ENCODE measurements around the gene THEM5. TPM values are rescaled to one million over a fixed set of nuclear protein-coding genes. Genes with fewer than 3 reads are reported as not detected.

The THEM5 gene
- total RNA-seq, 1 donor from 2014 or later = not detected

GRCh38 chr1:151809985-151810556 lies 43.4 kb downstream of the THEM5 start:
- H3K27ac Mint-ChIP-seq (ENCODE audit: unreplicated experiment) = no peak overlapping the region
- no peaks in the 10 kb centered on the region for H3K4me1 Mint-ChIP-seq (ENCODE audit: unreplicated experiment)
- no peak for DNase-seq (ENCODE audit: extremely low spot score, unreplicated experiment)
- H3K4me3 Mint-ChIP-seq (ENCODE audit: unreplicated experiment) = no peak overlapping the region
- no peaks in the 10 kb centered on the region for H3K9me3 Mint-ChIP-seq (ENCODE audit: unreplicated experiment)
- no peaks in the 10 kb centered on the region for H3K36me3 Mint-ChIP-seq (ENCODE audit: unreplicated experiment)
- H3K27me3 Mint-ChIP-seq (ENCODE audit: unreplicated experiment) = peaks cover 45% of the 10 kb centered on the region
- TF ChIP-seq CTCF (IDR thresholded peaks at IDR 0.05) = no peak

- Mint-ChIP-seq H3K27me3 (ENCODE audit: unreplicated experiment) (peaks cover 52% of the 10 kb centered on the region), H3K27ac (ENCODE audit: unreplicated experiment) (no peak overlapping the region), H3K36me3 (ENCODE audit: unreplicated experiment) (no peaks in the 10 kb centered on the region), H3K4me1 (ENCODE audit: unreplicated experiment) (no peaks in the 10 kb centered on the region), H3K4me3 (ENCODE audit: unreplicated experiment) (no peak overlapping the region), H3K9me3 (ENCODE audit: unreplicated experiment) (no peaks in the 10 kb centered on the region)
- no peak for TF ChIP-seq CTCF (IDR thresholded peaks at IDR 0.05)
- DNase-seq (ENCODE audit: extremely low spot score, unreplicated experiment) = no peak
Measured at GRCh38 chr1:151809290-151809984, 44.1 kb downstream of the THEM5 start.

DNA sequence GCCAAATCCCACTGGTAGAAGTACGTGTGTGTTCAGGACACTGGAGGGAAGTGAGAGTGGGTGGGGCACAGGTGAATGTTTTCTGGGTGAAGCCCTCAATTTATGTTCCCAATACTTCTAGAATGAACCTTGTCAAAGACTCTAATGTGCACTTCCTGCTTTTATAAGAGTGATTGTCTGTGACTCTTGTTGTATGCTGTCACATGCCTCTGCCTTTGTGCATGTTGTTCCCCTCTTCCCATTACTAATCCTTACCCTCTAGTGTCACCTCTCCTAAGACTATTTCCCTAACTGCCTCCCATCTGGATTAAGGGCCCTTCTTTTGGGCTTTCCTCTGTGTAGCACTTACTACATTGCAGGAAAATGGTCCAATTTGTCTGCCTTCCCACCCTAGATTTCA lies 45.7 kb downstream of the THEM5 start:
- H3K27me3 Mint-ChIP-seq (ENCODE audit: unreplicated experiment) = peaks cover 66% of the 10 kb centered on the region
- no peaks in the 10 kb centered on the region for H3K9me3 Mint-ChIP-seq (ENCODE audit: unreplicated experiment)
- TF ChIP-seq CTCF (IDR thresholded peaks at IDR 0.05) = no peak
- H3K4me1 Mint-ChIP-seq (ENCODE audit: unreplicated experiment) = no peaks in the 10 kb centered on the region
- no peak for DNase-seq (ENCODE audit: extremely low spot score, unreplicated experiment)
- H3K4me3 Mint-ChIP-seq (ENCODE audit: unreplicated experiment) = no peak overlapping the region
- no peaks in the 10 kb centered on the region for H3K36me3 Mint-ChIP-seq (ENCODE audit: unreplicated experiment)
- H3K27ac Mint-ChIP-seq (ENCODE audit: unreplicated experiment) = no peak overlapping the region

- H3K9me3 Mint-ChIP-seq (ENCODE audit: unreplicated experiment) = no peaks in the 10 kb centered on the region
- H3K36me3 Mint-ChIP-seq (ENCODE audit: unreplicated experiment) = no peaks in the 10 kb centered on the region
- peak; percentile 80 for DNase-seq (ENCODE audit: extremely low spot score, unreplicated experiment)
- H3K27me3 Mint-ChIP-seq (ENCODE audit: unreplicated experiment) = peaks cover 65% of the 10 kb centered on the region
- no peak overlapping the region for H3K27ac Mint-ChIP-seq (ENCODE audit: unreplicated experiment)
- no peaks in the 10 kb centered on the region for H3K4me1 Mint-ChIP-seq (ENCODE audit: unreplicated experiment)
- H3K4me3 Mint-ChIP-seq (ENCODE audit: unreplicated experiment) = no peak overlapping the region
- no peak for TF ChIP-seq CTCF (IDR thresholded peaks at IDR 0.05)
Measured at GRCh38 chr1:151807131-151807530, 46.4 kb downstream of the THEM5 start.

DNA sequence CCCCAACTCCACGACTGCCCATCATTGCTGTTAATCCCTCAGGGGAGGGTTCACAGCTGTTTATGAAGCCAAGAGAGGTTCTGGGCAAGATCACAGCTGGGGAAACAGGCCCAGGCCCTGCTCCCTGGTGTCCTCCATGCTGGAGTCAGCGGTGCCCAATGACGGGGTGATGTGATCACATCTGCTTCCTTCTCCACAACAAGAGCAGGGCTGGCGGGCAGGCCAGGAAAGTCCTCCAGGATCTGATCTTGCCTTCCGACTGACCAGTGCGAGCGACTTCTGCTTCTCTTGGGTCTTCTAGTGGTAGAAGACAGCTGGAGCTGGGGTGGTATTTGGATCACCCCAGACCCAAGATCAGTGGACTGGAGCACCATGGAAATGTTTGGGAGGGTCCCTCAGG lies 47.3 kb downstream of the THEM5 start:
- Mint-ChIP-seq H3K27me3 (ENCODE audit: unreplicated experiment) (peaks cover 65% of the 10 kb centered on the region), H3K4me3 (ENCODE audit: unreplicated experiment) (no peak overlapping the region), H3K27ac (ENCODE audit: unreplicated experiment) (no peak overlapping the region), H3K9me3 (ENCODE audit: unreplicated experiment) (no peaks in the 10 kb centered on the region), H3K4me1 (ENCODE audit: unreplicated experiment) (no peaks in the 10 kb centered on the region), H3K36me3 (ENCODE audit: unreplicated experiment) (no peaks in the 10 kb centered on the region)
- no peak for TF ChIP-seq CTCF (IDR thresholded peaks at IDR 0.05)
- peak; percentile 81 for DNase-seq (ENCODE audit: extremely low spot score, unreplicated experiment)
